IMR-90 (cell line): ENCODE measurements around the gene PEX14. TPM values are rescaled to one million over a fixed set of nuclear protein-coding genes. Genes with fewer than 3 reads are reported as not detected.

ENCODE experiments used
- ATAC-seq: fragments of 200-7000 bp; cut with Tn5 transposase; 2 replicates; pipeline ENCODE4 v1.9.1; 2020; ENCODE audit warnings: low read depth, mild to moderate bottlenecking, moderate library complexity
- BruUV-seq: library from RNA; stranded (reverse); fragments of 400-500 nt; replicated peaks from 2 replicates; lab custom pipeline; 2021; lab: Mats Ljungman, UMichigan
- CTCF ChIA-PET: fragments of 300-600 bp; formaldehyde crosslinking; extraction: SDS; loops from one replicate; lab custom pipeline; 2021; ENCODE audit warnings: antibody characterized with exemption; lab: Yijun Ruan, JAX
- POLR2A ChIA-PET: fragments of 300-600 bp; sonication (Branson Sonifier 250); formaldehyde crosslinking; loops from one replicate; lab custom pipeline; 2022; ENCODE audit warnings: antibody characterized with exemption; ENCODE audit not compliant: unreplicated experiment; lab: Charles Lee
- DNase-seq: peaks from one replicate; pipeline ENCODE4 v3.0.0; 2013
- H2AFZ ChIP-seq: replicated peaks from 2 replicates; pipeline ENCODE3; 2013; ENCODE audit warnings: low read length, mild to moderate bottlenecking; ENCODE audit not compliant: poor library complexity
- H2AK5ac ChIP-seq: 2 replicates; pipeline ENCODE4 v1.6.1; 2013; ENCODE audit warnings: low read depth, low read length, inconsistent platforms
- H2AK9ac ChIP-seq: replicated peaks from 2 replicates; pipeline ENCODE3; 2013; ENCODE audit warnings: mild to moderate bottlenecking, low read depth, low read length, moderate library complexity; ENCODE audit not compliant: poor library complexity
- H2BK120ac ChIP-seq: 2 replicates; pipeline ENCODE4 v1.6.1; 2013; ENCODE audit warnings: low read depth, low read length, inconsistent platforms
- H2BK15ac ChIP-seq: 3 replicates; pipeline ENCODE4 v1.6.1; 2013; ENCODE audit warnings: low read depth, low read length, inconsistent platforms
- H2BK20ac ChIP-seq: 2 replicates; pipeline ENCODE4 v1.6.1; 2013; ENCODE audit warnings: low read depth, mild to moderate bottlenecking, inconsistent platforms, low read length, moderate library complexity
- H2BK5ac ChIP-seq: 2 replicates; pipeline ENCODE4 v1.6.1; 2013; ENCODE audit warnings: mild to moderate bottlenecking, low read depth, low read length, inconsistent platforms; ENCODE audit not compliant: poor library complexity, severe bottlenecking
- H3K14ac ChIP-seq: replicated peaks from 2 replicates; pipeline ENCODE4 v1.6.1; 2013; ENCODE audit warnings: low read depth, low read length, inconsistent platforms
- H3K18ac ChIP-seq: 2 replicates; pipeline ENCODE4 v1.6.1; 2013; ENCODE audit warnings: low read depth, low read length, control low read depth
- H3K23ac ChIP-seq: 2 replicates; pipeline ENCODE4 v1.6.1; 2013; ENCODE audit warnings: low read depth, low read length, inconsistent platforms
- H3K27ac ChIP-seq: 2 replicates; pipeline ENCODE4 v1.5.1; 2013; ENCODE audit warnings: mild to moderate bottlenecking, control low read depth, low read length; ENCODE audit not compliant: insufficient read depth
- H3K27me3 ChIP-seq: 2 replicates; pipeline ENCODE4 v1.6.1; 2013; ENCODE audit warnings: low read length; ENCODE audit not compliant: control insufficient read depth, insufficient read depth
- H3K36me3 ChIP-seq: 2 replicates; pipeline ENCODE4 v1.6.1; 2013; ENCODE audit warnings: low read length, mixed read lengths; ENCODE audit not compliant: control insufficient read depth, insufficient read depth
- H3K4ac ChIP-seq: 2 replicates; pipeline ENCODE4 v1.6.1; 2013; ENCODE audit warnings: low read depth, low read length, inconsistent platforms
- H3K4me1 ChIP-seq: 2 replicates; pipeline ENCODE4 v1.6.1; 2013; ENCODE audit warnings: low read length, mixed read lengths; ENCODE audit not compliant: control insufficient read depth, insufficient read depth
- H3K4me2 ChIP-seq: 2 replicates; pipeline ENCODE4 v1.6.1; 2013; ENCODE audit warnings: low read depth, mild to moderate bottlenecking, control low read depth, low read length, moderate library complexity
- H3K4me3 ChIP-seq: 2 replicates; pipeline ENCODE4 v1.5.1; 2013; ENCODE audit warnings: low read depth, mild to moderate bottlenecking, control low read depth, low read length, moderate library complexity; ENCODE audit not compliant: insufficient read depth
- H3K56ac ChIP-seq: 2 replicates; pipeline ENCODE4 v1.6.1; 2013; ENCODE audit warnings: low read length, inconsistent platforms; ENCODE audit not compliant: insufficient read depth; ENCODE audit errors: extremely low read depth
- H3K79me1 ChIP-seq, 2 experiments: 2 replicates each; pipeline ENCODE4 v1.6.1; 2013; ENCODE audit warnings: low read length in 2 of 2, inconsistent platforms in 1 of 2, low read depth in 1 of 2
- H3K9ac ChIP-seq: 2 replicates; pipeline ENCODE4 v1.6.1; 2013; ENCODE audit warnings: low read depth, low read length, control low read depth
- H3K9me1 ChIP-seq: 2 replicates; pipeline ENCODE4 v1.6.1; 2013; ENCODE audit warnings: low read length, inconsistent platforms; ENCODE audit not compliant: insufficient read depth
- H3K9me3 ChIP-seq: 2 replicates; pipeline ENCODE4 v1.6.1; 2013; ENCODE audit warnings: low read length; ENCODE audit not compliant: control insufficient read depth, insufficient read depth
- H4K20me1 ChIP-seq: 2 replicates; pipeline ENCODE4 v1.6.1; 2013; ENCODE audit warnings: low read length, inconsistent platforms; ENCODE audit not compliant: insufficient read depth
- H4K5ac ChIP-seq: 2 replicates; pipeline ENCODE4 v1.6.1; 2013; ENCODE audit warnings: mild to moderate bottlenecking, low read depth, low read length, control low read depth
- H4K8ac ChIP-seq, 2 experiments: 2 replicates each; pipeline ENCODE4 v1.6.1; 2013; ENCODE audit warnings: low read depth in 2 of 2, low read length in 2 of 2, control low read depth in 1 of 2, inconsistent platforms in 1 of 2
- H4K91ac ChIP-seq: 2 replicates; pipeline ENCODE4 v1.6.1; 2013; ENCODE audit warnings: low read depth, low read length, inconsistent platforms; ENCODE audit not compliant: insufficient read depth
- BHLHE40 ChIP-seq: fragments of 150-350 bp; IDR thresholded peaks from 2 replicates; pipeline ENCODE4 v1.6.1; 2016; ENCODE audit warnings: mild to moderate bottlenecking, low read depth, low read length
- CHD1 ChIP-seq: IDR thresholded peaks from 2 replicates; pipeline ENCODE4 v1.6.1; 2012; ENCODE audit warnings: low read depth, low read length, improper control_type of control experiment
- CTCF ChIP-seq: conservative IDR thresholded peaks from 2 replicates; pipeline ENCODE4 v1.5.1; 2012; ENCODE audit warnings: mild to moderate bottlenecking, low read depth, low read length, improper control_type of control experiment
- ELK1 ChIP-seq: fragments of 150-350 bp; IDR thresholded peaks from 2 replicates; pipeline ENCODE4 v1.6.1; 2016; ENCODE audit warnings: low read depth, mild to moderate bottlenecking, low read length, moderate library complexity, borderline replicate concordance
- MXI1 ChIP-seq: IDR thresholded peaks from 2 replicates; pipeline ENCODE4 v1.6.1; 2012; ENCODE audit warnings: low read depth, mild to moderate bottlenecking, low read length, moderate library complexity, borderline replicate concordance
- NFE2L2 ChIP-seq: fragments of 150-350 bp; IDR thresholded peaks from 2 replicates; pipeline ENCODE4 v1.6.1; 2016; ENCODE audit warnings: low read depth, mild to moderate bottlenecking, low read length
- POLR2A ChIP-seq: IDR thresholded peaks from 2 replicates; pipeline ENCODE4 v1.6.1; 2012; ENCODE audit warnings: mild to moderate bottlenecking, low read depth, low read length
- RAD21 ChIP-seq: IDR thresholded peaks from 2 replicates; pipeline ENCODE4 v1.6.1; 2012; ENCODE audit warnings: low read length, improper control_type of control experiment
- RCOR1 ChIP-seq: IDR thresholded peaks from 2 replicates; pipeline ENCODE4 v1.6.1; 2012; ENCODE audit warnings: mild to moderate bottlenecking, low read length, improper control_type of control experiment; ENCODE audit not compliant: insufficient replicate concordance
- RFX5 ChIP-seq: IDR thresholded peaks from 2 replicates; pipeline ENCODE4 v1.8.0; 2012; ENCODE audit warnings: low read depth, mild to moderate bottlenecking, low read length, moderate library complexity
- SMC3 ChIP-seq: fragments of 150-350 bp; IDR thresholded peaks from 2 replicates; pipeline ENCODE4 v1.6.1; 2016; ENCODE audit warnings: low read depth, mild to moderate bottlenecking, antibody characterized with exemption, low read length, moderate library complexity
- WGBS, 2 experiments: methylation state at CpG; one replicate each; pipeline versions ENCODE4 v1.1.5 to v1.1.7; 2013; ENCODE audit warnings: missing lambda C conversion rate in 2 of 2; ENCODE audit not compliant: insufficient read length in 1 of 2; ENCODE audit errors: extremely low coverage in 2 of 2; 5-methylcytosine and 5-hydroxymethylcytosine counted together
- dilution Hi-C: fragments of 300-500 bp; cut with HindIII; formaldehyde crosslinking; loops from one replicate; pipeline ENCODE4 v1.14.3; 2018; ENCODE audit warnings: low sequenced_read_pairs; ENCODE audit not compliant: unreplicated experiment
- in situ Hi-C: fragments of 300-500 bp; cut with MboI; formaldehyde crosslinking; loops from 3 replicates; pipeline ENCODE4 v1.14.3; 2019; ENCODE audit warnings: low sequenced_read_pairs, inconsistent platforms, mixed read lengths
- intact Hi-C: fragments of 100-400 bp; cut with micrococcal nuclease; formaldehyde crosslinking; loops from 2 replicates; pipeline ENCODE4 v1.10.0; 2022
- polyA plus RNA-seq, 3 experiments: library from polyadenylated mRNA; depleted of rRNA; stranded (reverse); fragments of >200 nt; gene quantifications; 2 replicates each; pipeline ENCODE4 v1.2.3, GENCODE V29; 2012; ENCODE audit warnings: low replicate concordance in 1 of 3
- total RNA-seq: library from RNA; depleted of rRNA; stranded (reverse); fragments of >200 nt; gene quantifications from 2 replicates; pipeline ENCODE4 v1.2.3, GENCODE V29; 2012

PEX14 gene
- total and polyA plus RNA-seq, 2 of the 4 experiments (the other 2 are of a cell fraction): 9.5 to 22.5 TPM

- no peak overlapping the region for H2AFZ ChIP-seq
Measured at GRCh38 chr1:10440794-10441193, 34.0 kb upstream of the PEX14 start.

More at GRCh38 chr1:10440794-10441193, 34.0 kb upstream of the PEX14 start:
- Histone ChIP-seq H3K4me3 (no peak overlapping the region), H3K14ac (no peak overlapping the region), H3K9me3 (no peaks in the 10 kb centered on the region), H3K27ac (no peak overlapping the region), H4K8ac (no peak overlapping the region), H4K20me1 (no peaks in the 10 kb centered on the region), H3K9ac (no peak overlapping the region), H3K18ac (no peak overlapping the region), H2BK120ac (no peak overlapping the region), H2BK15ac (no peak overlapping the region), H2AK5ac (no peak overlapping the region), H3K4me1 (peaks cover 2% of the 10 kb centered on the region; the same call in 1 of the 2 replicates), H4K5ac (no peak overlapping the region), H3K36me3 (peaks cover 7% of the 10 kb centered on the region; the same call in 1 of the 2 replicates), H3K27me3 (no peaks in the 10 kb centered on the region), H3K4me2 (no peak overlapping the region), H3K9me1 (no peaks in the 10 kb centered on the region), H4K91ac (no peak overlapping the region), H3K56ac (no peak overlapping the region), H2BK5ac (no peak overlapping the region), H3K4ac (no peak overlapping the region), H3K23ac (no peak overlapping the region), H3K79me1 (peaks cover 0 to 4% of the 10 kb centered on the region in 2 experiments; a peak in 1 of 4 replicates), H2AK9ac (no peak overlapping the region), H2BK20ac (no peak overlapping the region)
- no peak for ATAC-seq
- intact Hi-C loops (no loop called here), dilution Hi-C loops (no loop called here), in situ Hi-C loops (no loop called here)
- 80% methylated on average over 1 of the region's 5 CpGs; no CpG with 5 or more reads in 1 of the 2 experiments for WGBS, 2 experiments
- no peak for DNase-seq
- ChIA-PET POLR2A (no interaction called here), CTCF (no interaction called here)
- no peak for TF ChIP-seq ELK1
- no peak for TF ChIP-seq CHD1
- TF ChIP-seq SMC3: no peak
- no peak for TF ChIP-seq RCOR1
- TF ChIP-seq RAD21: no peak
- no peak for TF ChIP-seq NFE2L2
- no peak for TF ChIP-seq CTCF
- TF ChIP-seq POLR2A: no peak
- TF ChIP-seq BHLHE40: no peak
- no peak for TF ChIP-seq MXI1
- no peak for TF ChIP-seq RFX5
- no TSS peak for BruUV-seq
